HepG2 (cell line): ENCODE measurements around the gene C1orf226. TPM values are rescaled to one million over a fixed set of nuclear protein-coding genes. Genes with fewer than 3 reads are reported as not detected.

ENCODE experiments used
- ATAC-seq: fragments of 200-7000 bp; cut with Tn5 transposase; 3 replicates; pipeline ENCODE4 v1.9.1; 2020; ENCODE audit warnings: mild to moderate bottlenecking, moderate library complexity
- BruUV-seq: library from RNA; stranded (reverse); fragments of 400-500 nt; replicated peaks from 2 replicates; lab custom pipeline; 2021; lab: Mats Ljungman, UMichigan
- CTCF ChIA-PET: fragments of 300-600 bp; formaldehyde crosslinking; extraction: SDS; loops from one replicate; lab custom pipeline; 2021; ENCODE audit warnings: low total read pairs, inconsistent platforms, low intra/inter-chr PET ratio; lab: Yijun Ruan, JAX
- POLR2A ChIA-PET: fragments of 350-600 bp; sonication (Branson Sonifier 250); formaldehyde crosslinking; loops from one replicate; lab custom pipeline; 2020; ENCODE audit warnings: antibody characterized with exemption, inconsistent platforms; lab: Yijun Ruan, JAX
- DNase-seq: peaks from one replicate; pipeline ENCODE4 v3.0.0-alpha.2; 2015; ENCODE audit warnings: low spot score
- FAIRE-seq: peaks from 3 replicates; lab custom pipeline; 2011; peaks lifted over from hg19 to GRCh38; lab: Jason Lieb, UNC
- H2AFZ ChIP-seq: one replicate; pipeline ENCODE4 v1.6.1; 2011; ENCODE audit warnings: low read length, inconsistent platforms
- H3K27ac ChIP-seq: fragments of 300-600 bp; 3 replicates; pipeline ENCODE4 v1.8.0; 2011; ENCODE audit warnings: mixed run types, mild to moderate bottlenecking, mixed read lengths, low read length, inconsistent platforms; ENCODE audit not compliant: insufficient read depth; ENCODE audit errors: extremely low read length
- H3K27me3 ChIP-seq, 2 experiments: fragments of 200-600 bp in 1 of 2; 2 replicates in 1 of 2; 3 replicates in 1 of 2; pipeline versions ENCODE4 v1.6.0 to v1.8.0; 2011; ENCODE audit warnings: low read length in 2 of 2, mild to moderate bottlenecking in 2 of 2, moderate library complexity in 2 of 2, inconsistent platforms in 1 of 2; ENCODE audit not compliant: insufficient read depth in 2 of 2, control insufficient read depth in 1 of 2
- H3K36me3 ChIP-seq, 2 experiments: fragments of 200-600 bp in 1 of 2; replicated peaks in 1 of 2; 2 replicates in 1 of 2; 3 replicates in 1 of 2; pipeline versions ENCODE4 v1.5.1 to v1.8.0; 2011; ENCODE audit warnings: low read length in 2 of 2, inconsistent platforms in 1 of 2; ENCODE audit not compliant: insufficient read depth in 2 of 2, control insufficient read depth in 1 of 2
- H3K4me1 ChIP-seq: 2 replicates; pipeline ENCODE4 v1.5.1; 2012; ENCODE audit warnings: low read length, inconsistent platforms; ENCODE audit not compliant: insufficient read depth
- H3K4me2 ChIP-seq: 2 replicates; pipeline ENCODE4 v1.6.0; 2011; ENCODE audit warnings: low read depth, low read length, inconsistent platforms
- H3K4me3 ChIP-seq, 3 experiments: fragments of 200-600 bp in 1 of 3; sonication (generic), shearing (Covaris generic) in 1 of 3; replicated peaks in 1 of 3; 2 replicates each; pipeline ENCODE4 v1.5.1; 2011 to 2016; ENCODE audit warnings: low read length in 3 of 3, inconsistent platforms in 2 of 3, low read depth in 2 of 3, mild to moderate bottlenecking in 2 of 3, control low read depth in 1 of 3, mixed read lengths in 1 of 3; ENCODE audit not compliant: insufficient read depth in 1 of 3
- H3K79me2 ChIP-seq: one replicate; pipeline ENCODE4 v1.6.1; 2011; ENCODE audit warnings: low read length, inconsistent platforms; ENCODE audit not compliant: insufficient read depth
- H3K9ac ChIP-seq: 2 replicates; pipeline ENCODE4 v1.6.0; 2011; ENCODE audit warnings: mild to moderate bottlenecking, low read depth, low read length, inconsistent platforms; ENCODE audit not compliant: insufficient read depth
- H3K9me3 ChIP-seq: 2 replicates; pipeline ENCODE4 v1.5.1; 2012; ENCODE audit warnings: mild to moderate bottlenecking, low read length
- H4K20me1 ChIP-seq: 2 replicates; pipeline ENCODE4 v1.6.0; 2011; ENCODE audit warnings: inconsistent platforms, mild to moderate bottlenecking, low read length, moderate library complexity; ENCODE audit not compliant: insufficient read depth
- ASH2L ChIP-seq: fragments of 300-600, 200-600 bp; sonication (generic); IDR thresholded peaks from 2 replicates; pipeline ENCODE4 v1.7.0; 2017; ENCODE audit warnings: low read depth, mild to moderate bottlenecking, moderate library complexity, mixed read lengths, low read length; ENCODE audit not compliant: insufficient read length
- NFIB ChIP-seq: sonication (generic); formaldehyde crosslinking; IDR thresholded peaks from 2 replicates; pipeline ENCODE4 v1.9.0; 2021; ENCODE audit warnings: missing genetic modification reagents, mild to moderate bottlenecking, borderline replicate concordance
- NFKB2 ChIP-seq: sonication (generic); formaldehyde crosslinking; IDR thresholded peaks from 2 replicates; pipeline ENCODE4 v1.4.0; 2020; ENCODE audit warnings: missing genetic modification reagents, borderline replicate concordance
- NR2F6 ChIP-seq, 2 experiments: IDR thresholded peaks; 2 replicates each; pipeline ENCODE4 v1.6.1; 2016; ENCODE audit warnings: antibody characterized with exemption in 1 of 2, mild to moderate bottlenecking in 1 of 2
- REL ChIP-seq: sonication (generic); formaldehyde crosslinking; conservative IDR thresholded peaks from 2 replicates; pipeline ENCODE4 v1.8.0; 2022; ENCODE audit warnings: mild to moderate bottlenecking, missing genetic modification reagents, moderate library complexity
- REPIN1 ChIP-seq: sonication (generic); formaldehyde crosslinking; IDR thresholded peaks from 2 replicates; pipeline ENCODE4 v1.8.0; 2022; ENCODE audit warnings: missing genetic modification reagents, low read depth, mild to moderate bottlenecking, borderline replicate concordance
- SATB2 ChIP-seq: sonication (generic); formaldehyde crosslinking; IDR thresholded peaks from 2 replicates; pipeline ENCODE4 v1.5.0; 2020; ENCODE audit warnings: missing genetic modification reagents
- TP53 ChIP-seq: sonication (generic); formaldehyde crosslinking; conservative IDR thresholded peaks from 2 replicates; pipeline ENCODE4 v1.4.0; 2020; ENCODE audit warnings: missing genetic modification reagents
- ZHX1 ChIP-seq: sonication (generic); formaldehyde crosslinking; IDR thresholded peaks from 2 replicates; pipeline ENCODE4 v1.8.1; 2022; ENCODE audit warnings: low read depth, mild to moderate bottlenecking, missing genetic modification reagents
- ZNF296 ChIP-seq: sonication (generic); formaldehyde crosslinking; conservative IDR thresholded peaks from 2 replicates; pipeline ENCODE4 v1.5.0; 2020; ENCODE audit warnings: mild to moderate bottlenecking, missing genetic modification reagents
- ZNF430 ChIP-seq: sonication (generic); formaldehyde crosslinking; IDR thresholded peaks from 2 replicates; pipeline ENCODE4 v1.9.0; 2021; ENCODE audit warnings: mild to moderate bottlenecking, missing genetic modification reagents
- ZNF782 ChIP-seq: sonication (generic); formaldehyde crosslinking; IDR thresholded peaks from 2 replicates; pipeline ENCODE4 v1.4.0; 2020; ENCODE audit warnings: missing genetic modification reagents, mild to moderate bottlenecking, borderline replicate concordance
- WGBS: methylation state at CpG from one replicate; pipeline ENCODE4 v1.1.6; 2017; ENCODE audit warnings: low lambda C conversion rate; 5-methylcytosine and 5-hydroxymethylcytosine counted together
- in situ Hi-C: cut with HindIII; loops from 2 replicates; pipeline ENCODE4 v1.10.0; 2017; ENCODE audit warnings: low pct_unique_long_range_greater_than_20kb; ENCODE audit not compliant: extremely low pct_ligation_motif_present
- intact Hi-C: fragments of 100-400 bp; cut with micrococcal nuclease; formaldehyde crosslinking; loops from one replicate; pipeline ENCODE4 v1.10.0; 2022; ENCODE audit not compliant: unreplicated experiment
- polyA plus RNA-seq, 8 experiments: library from polyadenylated mRNA; depleted of rRNA in 3 of 8; stranded (reverse) in 7 of 8; unstranded in 1 of 8; fragments of >200 nt; fragmentation: Illumina TruSeq in 4 of 8; extraction: Trizol in 4 of 8; gene quantifications; 2 replicates each; pipeline versions ENCODE4 v1.2.1 to v1.2.3, GENCODE V29; 2011 to 2016; ENCODE audit warnings: low read depth in 4 of 8, missing spikeins in 1 of 8, mixed read lengths in 1 of 8; ENCODE audit not compliant: insufficient read depth in 1 of 8
- total RNA-seq, 5 experiments: library from RNA; depleted of rRNA; stranded (reverse); fragments of >200 nt; fragmentation: Illumina TruSeq; extraction: Trizol; gene quantifications; 2 replicates each; pipeline ENCODE4 v1.2.3, GENCODE V29; 2016; ENCODE audit warnings: low read depth in 1 of 5

The C1orf226 gene
- total and polyA plus RNA-seq, 2 of the 13 experiments (the other 11 are each of a cell fraction or from before 2014, with no cell fraction given): 4.7 to 4.9 TPM

GRCh38 chr1:162416909-162417308 lies 35.4 kb downstream of the C1orf226 start:
- Histone ChIP-seq H3K4me1 (no peaks in the 10 kb centered on the region), H3K9me3 (no peaks in the 10 kb centered on the region), H4K20me1 (no peaks in the 10 kb centered on the region), H3K27ac (no peak overlapping the region), H3K9ac (no peak overlapping the region), H3K4me2 (no peak overlapping the region), H3K79me2 (no peaks in the 10 kb centered on the region), H3K27me3 (peaks cover 0 to 12% of the 10 kb centered on the region in 2 experiments; a peak in 2 of 5 replicates), H3K36me3 (no peaks in the 10 kb centered on the region), H2AFZ (no peak overlapping the region), H3K4me3 (no peak overlapping the region)
- TF ChIP-seq NFKB2 (CRISPR knock-in tag) (no peak), ZNF430 (no peak), SATB2 (no peak), ASH2L (no peak), REPIN1 (CRISPR knock-in tag) (no peak), TP53 (CRISPR knock-in tag) (no peak), ZNF782 (CRISPR knock-in tag) (no peak)
- intact Hi-C loops: no loop called here
- FAIRE-seq: no peak
- ChIA-PET POLR2A (no interaction called here), CTCF (no interaction called here)
- WGBS: 6% methylated on average over 2 of the region's 2 CpGs
- in situ Hi-C loops: no loop called here
- ATAC-seq: no peak
- DNase-seq: no peak
- BruUV-seq: no TSS peak

GRCh38 chr1:162417650-162418049 lies 36.1 kb downstream of the C1orf226 start:
- DNase-seq (no peak), ATAC-seq (no peak), FAIRE-seq (no peak)
- Histone ChIP-seq H2AFZ (no peak overlapping the region), H3K4me3 (no peak overlapping the region), H3K4me1 (no peaks in the 10 kb centered on the region), H3K9ac (no peak overlapping the region), H3K27ac (no peak overlapping the region), H3K27me3 (peaks cover 0 to 10% of the 10 kb centered on the region in 2 experiments; a peak in 2 of 5 replicates), H3K36me3 (no peaks in the 10 kb centered on the region), H3K79me2 (no peaks in the 10 kb centered on the region), H3K4me2 (no peak overlapping the region), H4K20me1 (no peaks in the 10 kb centered on the region), H3K9me3 (no peaks in the 10 kb centered on the region)
- no TSS peak for BruUV-seq
- POLR2A ChIA-PET: no interaction called here
- intact Hi-C loops (no loop called here), in situ Hi-C loops (no loop called here)
- WGBS: 32% methylated on average over 6 of the region's 7 CpGs
- CTCF ChIA-PET: no interaction called here
- TF ChIP-seq REL (CRISPR knock-in tag) (no peak), ZHX1 (CRISPR knock-in tag) (no peak), NFIB (no peak), ZNF296 (CRISPR knock-in tag) (no peak), NR2F6 (IDR thresholded peaks at IDR 0.05) (0 out of 2 replicates have a peak, but pooled peaks have one; percentile 15), NR2F6 (CRISPR knock-in tag; IDR thresholded peaks at IDR 0.05) (no peak)
- TF ChIP-seq, all 625 proteins: peak for 1
